ENCODE results near the gene SNRPD3.
"Not testable (repeated sequence)": the region's sequence is repeated elsewhere in the genome, so short reads cannot be mapped to it uniquely, and the experiment has no call there.

- TF ChIP-seq LEF1 (IDR thresholded peaks at IDR 0.05; ENCODE audit: borderline replicate concordance); CTBP1 (IDR thresholded peaks at IDR 0.05; ENCODE audit: borderline replicate concordance); NFRKB (IDR thresholded peaks at IDR 0.05); FOXM1 (IDR thresholded peaks at IDR 0.05; ENCODE audit: borderline replicate concordance); FOXK2 (IDR thresholded peaks at IDR 0.05); SUZ12 (IDR thresholded peaks at IDR 0.05); HDGF (IDR thresholded peaks at IDR 0.05; ENCODE audit: borderline replicate concordance): not testable (repeated sequence)
Observed at GRCh38 chr22:24597076-24597475, 41.3 kb downstream of the SNRPD3 start.
